Endothelial cell of umbilical vein (primary cell): ENCODE data around the gene ITGA1. TPM values are rescaled to one million over a fixed set of nuclear protein-coding genes. Genes with fewer than 3 reads are reported as not detected.

Experiments
- BruUV-seq: library from RNA; stranded (reverse); fragments of 400-500 nt; replicated peaks from 2 replicates; lab custom pipeline; 2021; lab: Mats Ljungman, UMichigan
- CTCF ChIA-PET: fragments of 300-600, 350-600 bp; sonication (Branson Sonifier 250); formaldehyde crosslinking; loops from one replicate; lab custom pipeline; 2021; ENCODE audit warnings: antibody characterized with exemption, inconsistent platforms; lab: Charles Lee
- POLR2A ChIA-PET: fragments of 300-600, 350-600 bp; sonication (Branson Sonifier 250); formaldehyde crosslinking; loops from one replicate; lab custom pipeline; 2021; ENCODE audit warnings: antibody characterized with exemption, inconsistent platforms; lab: Charles Lee
- DNase-seq: peaks from one replicate; pipeline ENCODE4 v3.0.0-alpha.2; 2011; ENCODE audit warnings: low read depth, low spot score
- FAIRE-seq: peaks from 2 replicates; lab custom pipeline; 2011; peaks lifted over from hg19 to GRCh38; lab: Jason Lieb, UNC
- H2AFZ ChIP-seq: 2 replicates; pipeline ENCODE4 v1.6.0; 2012; ENCODE audit warnings: low read depth, low read length, control low read depth, inconsistent platforms
- H3K27ac ChIP-seq: 2 replicates; pipeline ENCODE4 v1.5.1; 2011; ENCODE audit warnings: low read depth, mild to moderate bottlenecking, control low read depth, low read length, moderate library complexity; ENCODE audit not compliant: insufficient read depth
- H3K27me3 ChIP-seq, 2 experiments: 2 replicates each; pipeline versions ENCODE4 v1.6.0 to v1.6.1; 2011; ENCODE audit warnings: low read length in 2 of 2, mixed read lengths in 1 of 2; ENCODE audit not compliant: control insufficient read depth in 2 of 2, insufficient read depth in 2 of 2
- H3K36me3 ChIP-seq, 2 experiments: 2 replicates in 1 of 2; 3 replicates in 1 of 2; pipeline ENCODE4 v1.5.1; 2011; ENCODE audit warnings: low read length in 2 of 2, mild to moderate bottlenecking in 1 of 2, moderate library complexity in 1 of 2; ENCODE audit not compliant: control insufficient read depth in 2 of 2, insufficient read depth in 2 of 2; ENCODE audit errors: extremely low read depth in 1 of 2
- H3K4me1 ChIP-seq: 3 replicates; pipeline ENCODE4 v1.5.1; 2011; ENCODE audit warnings: mild to moderate bottlenecking, low read length; ENCODE audit not compliant: control insufficient read depth, insufficient read depth; ENCODE audit errors: extremely low read depth
- H3K4me2 ChIP-seq: 2 replicates; pipeline ENCODE4 v1.6.1; 2011; ENCODE audit warnings: low read length, control low read depth, mixed read lengths; ENCODE audit not compliant: insufficient read depth
- H3K4me3 ChIP-seq, 3 experiments: fragments of 200-600 bp in 1 of 3; sonication (generic), shearing (Covaris generic) in 1 of 3; replicated peaks in 1 of 3; 2 replicates each; pipeline ENCODE4 v1.5.1; 2011 to 2016; ENCODE audit warnings: control low read depth in 3 of 3, low read length in 3 of 3, mild to moderate bottlenecking in 2 of 3, inconsistent platforms in 1 of 3, low read depth in 1 of 3, moderate library complexity in 1 of 3; ENCODE audit not compliant: insufficient read depth in 1 of 3
- H3K79me2 ChIP-seq: 2 replicates; pipeline ENCODE4 v1.6.0; 2012; ENCODE audit warnings: low read length, inconsistent platforms; ENCODE audit not compliant: control insufficient read depth, insufficient read depth
- H3K9ac ChIP-seq: replicated peaks from 2 replicates; pipeline ENCODE3; 2011; ENCODE audit warnings: low read length, control low read depth; ENCODE audit not compliant: insufficient read depth; ENCODE audit errors: extremely low read depth
- H3K9me1 ChIP-seq: replicated peaks from 3 replicates; pipeline ENCODE4 v1.6.0; 2011; ENCODE audit warnings: mild to moderate bottlenecking, low read length; ENCODE audit not compliant: control insufficient read depth, insufficient read depth; ENCODE audit errors: extremely low read depth
- H3K9me3 ChIP-seq: replicated peaks from 2 replicates; pipeline ENCODE4 v1.5.1; 2012; ENCODE audit warnings: low read length, inconsistent platforms; ENCODE audit not compliant: control insufficient read depth, insufficient read depth
- H4K20me1 ChIP-seq: replicated peaks from 2 replicates; pipeline ENCODE3; 2011; ENCODE audit warnings: mild to moderate bottlenecking, low read length; ENCODE audit not compliant: control insufficient read depth, insufficient read depth; ENCODE audit errors: extremely low read depth
- CTCF ChIP-seq, 2 donors: IDR thresholded peaks; 1 replicate in 1 of 2; 2 replicates in 1 of 2; pipeline ENCODE4 v1.5.1; 2011; ENCODE audit warnings: low read length in 2 of 2, mild to moderate bottlenecking in 2 of 2, moderate library complexity in 2 of 2, control low read depth in 1 of 2, inconsistent platforms in 1 of 2, low read depth in 1 of 2; ENCODE audit not compliant: insufficient read depth in 1 of 2; ENCODE audit errors: extremely low read depth in 1 of 2
- EZH2 ChIP-seq: IDR thresholded peaks from 2 replicates; pipeline ENCODE4 v1.6.1; 2012; ENCODE audit warnings: borderline replicate concordance, low read depth, mild to moderate bottlenecking, moderate library complexity, low read length, inconsistent platforms; ENCODE audit not compliant: severe bottlenecking
- FOS ChIP-seq: IDR thresholded peaks from 2 replicates; pipeline ENCODE4 v1.6.1; 2011; ENCODE audit warnings: mild to moderate bottlenecking, low read length, moderate library complexity, borderline replicate concordance; ENCODE audit not compliant: insufficient read depth
- GATA2 ChIP-seq: IDR thresholded peaks from 2 replicates; pipeline ENCODE4 v1.7.0; 2011; ENCODE audit warnings: low read depth, mild to moderate bottlenecking, moderate library complexity, mixed read lengths, low read length; ENCODE audit not compliant: insufficient read length, insufficient read depth
- JUN ChIP-seq: IDR thresholded peaks from 2 replicates; pipeline ENCODE4 v1.6.1; 2011; ENCODE audit warnings: borderline replicate concordance, low read depth; ENCODE audit not compliant: insufficient read length, insufficient read depth
- MAX ChIP-seq: IDR thresholded peaks from 2 replicates; pipeline ENCODE4 v1.6.1; 2011; ENCODE audit not compliant: insufficient read depth, insufficient read length
- MYC ChIP-seq: IDR thresholded peaks from one replicate; pipeline ENCODE4 v1.6.1; 2011; ENCODE audit warnings: mild to moderate bottlenecking, low read depth, low read length
- POLR2A ChIP-seq: IDR thresholded peaks from 2 replicates; pipeline ENCODE4 v1.6.1; 2012; ENCODE audit warnings: low read depth, mild to moderate bottlenecking, control low read depth, low read length
- POLR2AphosphoS5 ChIP-seq: IDR thresholded peaks from 2 replicates; pipeline ENCODE4 v1.6.1; 2012; ENCODE audit warnings: low read depth, mild to moderate bottlenecking, control low read depth, low read length, moderate library complexity; ENCODE audit not compliant: insufficient read depth
- dilution Hi-C: fragments of 300-500 bp; cut with MboI; formaldehyde crosslinking; loops from one replicate; pipeline ENCODE4 v1.15.0; 2019; ENCODE audit warnings: low sequenced_read_pairs; ENCODE audit not compliant: extremely low pct_ligation_motif_present
- intact Hi-C: fragments of 100-400 bp; cut with micrococcal nuclease; formaldehyde crosslinking; loops from one replicate; pipeline ENCODE4 v1.10.0; 2022
- polyA plus RNA-seq, 4 experiments: library from polyadenylated mRNA; depleted of rRNA in 3 of 4; stranded (reverse) in 3 of 4; unstranded in 1 of 4; fragments of >200 nt; gene quantifications; 2 replicates each; pipeline versions ENCODE4 v1.2.1 to v1.2.3, GENCODE V29; 2011 to 2012; ENCODE audit warnings: missing spikeins in 1 of 4
- total RNA-seq: library from RNA; stranded (reverse); gene quantifications from 2 replicates; pipeline ENCODE4 v1.2.3, GENCODE V29; 2021

Gene ITGA1
- total and polyA plus RNA-seq, 2 donors (not counting 3 experiments of a cell fraction or from before 2014, with no cell fraction given) = 0.65 to 1.9 TPM

GRCh38 chr5:52804981-52805380, 17.3 kb downstream of the ITGA1 start:
- no peak overlapping the region for H3K9ac ChIP-seq
- no TSS peak for BruUV-seq
- no peaks in the 10 kb centered on the region for H4K20me1 ChIP-seq
- intact Hi-C loops (loop anchor here (5.0 kb wide), 1 partner anchor 98 kb away; no protein-coding TSS in a partner anchor), dilution Hi-C loops (no loop called here)
- POLR2A ChIA-PET = no interaction called here
- no peak for DNase-seq
- no peak overlapping the region for H3K27ac ChIP-seq
- no peak overlapping the region for H3K4me3 ChIP-seq
- no peaks in the 10 kb centered on the region for H3K9me1 ChIP-seq
- TF ChIP-seq CTCF (IDR thresholded peaks at IDR 0.05; ENCODE audit: extremely low read depth in 1 of 2, insufficient read depth in 1 of 2, low read depth in 1 of 2, low read length in 2 of 2) (no peak), GATA2 (no peak), EZH2 (no peak), MAX (no peak), POLR2AphosphoS5 (no peak), JUN (no peak), POLR2A (no peak), MYC (no peak), FOS (no peak)
- no peak overlapping the region for H2AFZ ChIP-seq
- H3K36me3 ChIP-seq = no peaks in the 10 kb centered on the region
- H3K9me3 ChIP-seq = no peaks in the 10 kb centered on the region
- no peak overlapping the region for H3K4me2 ChIP-seq
- H3K4me1 ChIP-seq = peaks cover 18% of the 10 kb centered on the region
- no peaks in the 10 kb centered on the region for H3K27me3 ChIP-seq
- CTCF ChIA-PET = interaction anchor here (0.8 to 0.9 kb wide), 2 partner anchors 10 to 17 kb away, joined by 3 read pairs; partner anchors contain the start of genes ITGA1 and PELO
- no peak for FAIRE-seq
- H3K79me2 ChIP-seq = peaks cover 38% of the 10 kb centered on the region
